HEK293 (cell line): ENCODE results near the gene ABTB2.

Experiments
- CTCF ChIA-PET: fragments of 350-600 bp; formaldehyde crosslinking; extraction: SDS; loops from one replicate; lab custom pipeline; 2021; ENCODE audit warnings: antibody characterized with exemption; lab: Yijun Ruan, JAX
- POLR2A ChIA-PET: fragments of 300-600 bp; formaldehyde crosslinking; extraction: SDS; loops from one replicate; lab custom pipeline; 2020; ENCODE audit warnings: antibody characterized with exemption, inconsistent platforms; lab: Yijun Ruan, JAX
- H3K27ac ChIP-seq: fragments of 200-500 bp; sonication (Bioruptor generic); 2 replicates; pipeline ENCODE4 v1.5.1; 2014; ENCODE audit warnings: low read depth, low read length, control low read depth, inconsistent platforms; ENCODE audit errors: extremely low read depth
- H3K36me3 ChIP-seq, 2 experiments: fragments of 200-500 bp in 1 of 2; sonication (Bioruptor generic) in 1 of 2; 1 replicate in 1 of 2; 2 replicates in 1 of 2; pipeline ENCODE4 v1.5.1; 2014 to 2017; ENCODE audit warnings: inconsistent platforms in 2 of 2, low read length in 2 of 2; ENCODE audit not compliant: control insufficient read depth in 2 of 2, insufficient read depth in 1 of 2
- H3K4me1 ChIP-seq: fragments of 200-500 bp; sonication (Bioruptor generic); 2 replicates; pipeline ENCODE4 v1.5.1; 2014; ENCODE audit warnings: mild to moderate bottlenecking, low read length, inconsistent platforms; ENCODE audit not compliant: control insufficient read depth, insufficient read depth
- H3K4me3 ChIP-seq: 2 replicates; pipeline ENCODE4 v1.5.1; 2011; ENCODE audit warnings: low read depth, mild to moderate bottlenecking, control low read depth, low read length, moderate library complexity
- H3K9me3 ChIP-seq: fragments of 200-500 bp; sonication (Bioruptor generic); 2 replicates; pipeline ENCODE4 v1.5.1; 2014; ENCODE audit warnings: low read depth, low read length, inconsistent platforms; ENCODE audit not compliant: control insufficient read depth, insufficient read depth
- KLF10 ChIP-seq: fragments of 450-650 bp; IDR thresholded peaks from 2 replicates; pipeline ENCODE4 v1.5.1; 2018; ENCODE audit warnings: missing biosample characterization, mild to moderate bottlenecking, missing genetic modification characterization
- KLF16 ChIP-seq: fragments of 450-650 bp; formaldehyde crosslinking; IDR thresholded peaks from 2 replicates; pipeline ENCODE4 v1.5.1; 2017; ENCODE audit warnings: missing biosample characterization, missing genetic modification characterization
- PRDM6 ChIP-seq: fragments of 450-650 bp; formaldehyde crosslinking; IDR thresholded peaks from 2 replicates; pipeline ENCODE4 v1.5.1; 2017; ENCODE audit warnings: missing biosample characterization, missing genetic modification characterization
- REPIN1 ChIP-seq: fragments of 450-650 bp; formaldehyde crosslinking; IDR thresholded peaks from 2 replicates; pipeline ENCODE4 v1.5.1; 2017; ENCODE audit warnings: missing biosample characterization, missing genetic modification characterization, low read depth
- YY2 ChIP-seq: fragments of 450-650 bp; formaldehyde crosslinking; IDR thresholded peaks from 2 replicates; pipeline ENCODE4 v1.5.1; 2016; ENCODE audit warnings: missing biosample characterization, missing genetic modification characterization
- ZBTB17 ChIP-seq: fragments of 450-650 bp; formaldehyde crosslinking; IDR thresholded peaks from 2 replicates; pipeline ENCODE4 v1.5.1; 2016; ENCODE audit warnings: missing biosample characterization, missing genetic modification characterization
- ZBTB49 ChIP-seq: fragments of 450-650 bp; formaldehyde crosslinking; IDR thresholded peaks from 2 replicates; pipeline ENCODE4 v1.5.1; 2016; ENCODE audit warnings: missing biosample characterization, missing genetic modification characterization, low read depth
- ZNF146 ChIP-seq: fragments of 450-650 bp; formaldehyde crosslinking; IDR thresholded peaks from 2 replicates; pipeline ENCODE4 v1.5.1; 2016; ENCODE audit warnings: missing biosample characterization, missing genetic modification characterization
- ZNF214 ChIP-seq: fragments of 450-650 bp; formaldehyde crosslinking; IDR thresholded peaks from 2 replicates; pipeline ENCODE4 v1.5.1; 2017; ENCODE audit warnings: missing biosample characterization, mild to moderate bottlenecking, missing genetic modification characterization, borderline replicate concordance
- ZNF23 ChIP-seq: fragments of 450-650 bp; formaldehyde crosslinking; IDR thresholded peaks from 2 replicates; pipeline ENCODE4 v1.5.1; 2016; ENCODE audit warnings: missing biosample characterization, missing genetic modification characterization, borderline replicate concordance
- ZNF248 ChIP-seq: fragments of 450-650 bp; formaldehyde crosslinking; IDR thresholded peaks from 2 replicates; pipeline ENCODE4 v1.5.1; 2017; ENCODE audit warnings: missing biosample characterization, missing genetic modification characterization
- ZNF274 ChIP-seq, 2 experiments: fragments of 200-500 bp in 1 of 2; fragments of 450-650 bp in 1 of 2; sonication (Bioruptor generic) in 1 of 2; formaldehyde crosslinking in 1 of 2; IDR thresholded peaks; 2 replicates each; pipeline versions ENCODE4 v1.5.1 to v1.6.1; 2014 to 2016; ENCODE audit warnings: borderline replicate concordance in 1 of 2, inconsistent platforms in 1 of 2, low read length in 1 of 2, missing biosample characterization in 1 of 2, missing genetic modification characterization in 1 of 2
- ZNF366 ChIP-seq: fragments of 450-650 bp; formaldehyde crosslinking; conservative IDR thresholded peaks from 2 replicates; pipeline ENCODE4 v1.5.1; 2016; ENCODE audit warnings: missing biosample characterization, missing genetic modification characterization
- ZNF596 ChIP-seq: fragments of 450-650 bp; IDR thresholded peaks from 2 replicates; pipeline ENCODE4 v1.5.0; 2018; ENCODE audit warnings: missing biosample characterization, mild to moderate bottlenecking, missing genetic modification characterization, moderate library complexity
- ZNF707 ChIP-seq: fragments of 450-650 bp; formaldehyde crosslinking; IDR thresholded peaks from 2 replicates; pipeline ENCODE4 v1.5.1; 2016; ENCODE audit warnings: missing biosample characterization, missing genetic modification characterization
- ZNF791 ChIP-seq: fragments of 450-650 bp; formaldehyde crosslinking; IDR thresholded peaks from 2 replicates; pipeline ENCODE4 v1.5.1; 2016; ENCODE audit warnings: missing biosample characterization, missing genetic modification characterization
- ZNF792 ChIP-seq: fragments of 450-650 bp; formaldehyde crosslinking; IDR thresholded peaks from 2 replicates; pipeline ENCODE4 v1.5.1; 2016; ENCODE audit warnings: missing biosample characterization, missing genetic modification characterization
- ZNF837 ChIP-seq: fragments of 450-650 bp; formaldehyde crosslinking; IDR thresholded peaks from 2 replicates; pipeline ENCODE4 v1.5.1; 2016; ENCODE audit warnings: missing biosample characterization, missing genetic modification characterization
- ZSCAN16 ChIP-seq: fragments of 450-650 bp; formaldehyde crosslinking; IDR thresholded peaks from 2 replicates; pipeline ENCODE4 v1.5.1; 2016; ENCODE audit warnings: missing biosample characterization, missing genetic modification characterization
- ZSCAN30 ChIP-seq: fragments of 450-650 bp; IDR thresholded peaks from 2 replicates; pipeline ENCODE4 v1.5.1; 2018; ENCODE audit warnings: missing biosample characterization, mild to moderate bottlenecking, missing genetic modification characterization, moderate library complexity

Gene ABTB2

GRCh38 chr11:34166806-34167740, 190.7 kb downstream of the ABTB2 start:
- no peaks in the 10 kb centered on the region for H3K9me3 ChIP-seq
- ChIA-PET CTCF (no interaction called here), POLR2A (no interaction called here)
- peaks cover 0 to 43% of the 10 kb centered on the region in 2 experiments; a peak in 1 of 3 replicates for H3K36me3 ChIP-seq
- no peak overlapping the region for H3K27ac ChIP-seq
- no peaks in the 10 kb centered on the region for H3K4me1 ChIP-seq
- TF ChIP-seq KLF10 (no peak), ZNF23 (tag by site-specific recombination) (peak; percentile 76; the same call in 1 of the 2 replicates), ZBTB17 (tag by site-specific recombination) (peak; percentile 57), ZNF366 (tag by site-specific recombination) (no peak), KLF16 (tag by site-specific recombination) (no peak), REPIN1 (tag by site-specific recombination) (no peak), YY2 (tag by site-specific recombination) (no peak), PRDM6 (tag by site-specific recombination) (no peak), ZNF248 (tag by site-specific recombination) (no peak)
- H3K4me3 ChIP-seq: no peak overlapping the region

- TF ChIP-seq ZNF707 (tag by site-specific recombination): no peak
- TF ChIP-seq ZSCAN30: no peak
- TF ChIP-seq ZBTB49: no peak
- no peak for TF ChIP-seq ZNF792 (tag by site-specific recombination)
- no peak for TF ChIP-seq ZSCAN16 (tag by site-specific recombination)
- no peak for TF ChIP-seq ZNF596 (tag by site-specific recombination)
- TF ChIP-seq ZNF214 (tag by site-specific recombination): no peak
- no peak for TF ChIP-seq ZNF274 (IDR thresholded peaks at IDR 0.05; ENCODE audit: low read length)
- TF ChIP-seq ZNF274 (tag by site-specific recombination; IDR thresholded peaks at IDR 0.05; ENCODE audit: borderline replicate concordance): no peak
- TF ChIP-seq ZNF837 (tag by site-specific recombination): no peak
- no peak for TF ChIP-seq YY2 (tag by site-specific recombination)
- no peak for TF ChIP-seq ZNF791 (tag by site-specific recombination)
- TF ChIP-seq ZNF146 (tag by site-specific recombination): no peak
- TF ChIP-seq, all 188 proteins: peak for 0
- H3K4me3 ChIP-seq: no peak overlapping the region
- H3K4me1 ChIP-seq: no peaks in the 10 kb centered on the region
- H3K9me3 ChIP-seq: no peaks in the 10 kb centered on the region
- peaks cover 0 to 51% of the 10 kb centered on the region in 2 experiments; a peak in 1 of 3 replicates for H3K36me3 ChIP-seq
- H3K27ac ChIP-seq: no peak overlapping the region
- POLR2A ChIA-PET: no interaction called here
- CTCF ChIA-PET: interaction anchor here (1.0 kb wide), 1 partner anchor 169 kb away, joined by 3 read pairs; no protein-coding TSS in a partner anchor
Measured at GRCh38 chr11:34165786-34166555, 191.8 kb downstream of the ABTB2 start.
